Ishikawa (cell line): ENCODE data around the gene DOK7.

Experiments used
- CEBPB ChIP-seq: IDR thresholded peaks from 2 replicates; pipeline ENCODE4 v1.6.1; 2012
- CREB1 ChIP-seq: IDR thresholded peaks from 2 replicates; pipeline ENCODE4 v1.6.1; 2012; ENCODE audit warnings: low read depth
- EGR1 ChIP-seq: IDR thresholded peaks from 2 replicates; pipeline ENCODE4 v1.6.1; 2012
- EP300 ChIP-seq: IDR thresholded peaks from 2 replicates; pipeline ENCODE4 v1.6.1; 2012; ENCODE audit warnings: borderline replicate concordance
- FOXM1 ChIP-seq: IDR thresholded peaks from 2 replicates; pipeline ENCODE4 v1.6.1; 2012; ENCODE audit warnings: low read depth, borderline replicate concordance
- NFIC ChIP-seq: IDR thresholded peaks from 2 replicates; pipeline ENCODE4 v1.6.1; 2012
- RAD21 ChIP-seq: IDR thresholded peaks from 2 replicates; pipeline ENCODE4 v1.6.1; 2012; ENCODE audit warnings: low read depth
- REST ChIP-seq: IDR thresholded peaks from 2 replicates; pipeline ENCODE4 v1.6.1; 2012; ENCODE audit warnings: low read depth, mild to moderate bottlenecking
- TAF1 ChIP-seq: IDR thresholded peaks from 2 replicates; pipeline ENCODE4 v1.6.1; 2012; ENCODE audit warnings: low read depth, mild to moderate bottlenecking
- TCF12 ChIP-seq: IDR thresholded peaks from 2 replicates; pipeline ENCODE4 v1.6.1; 2012; ENCODE audit warnings: low read depth
- TEAD4 ChIP-seq: IDR thresholded peaks from 2 replicates; pipeline ENCODE4 v1.6.1; 2012
- USF1 ChIP-seq: IDR thresholded peaks from 2 replicates; pipeline ENCODE4 v1.6.1; 2012
- YY1 ChIP-seq: IDR thresholded peaks from 2 replicates; pipeline ENCODE4 v1.6.1; 2012; ENCODE audit warnings: low read depth
- ZBTB7A ChIP-seq: IDR thresholded peaks from 2 replicates; pipeline ENCODE4 v1.6.1; 2012; ENCODE audit warnings: low read depth
- TF ChIP-seq, protein P1 (sequence below): IDR thresholded peaks from 2 replicates; pipeline ENCODE4 v1.6.1; 2012

Gene DOK7

DNA sequence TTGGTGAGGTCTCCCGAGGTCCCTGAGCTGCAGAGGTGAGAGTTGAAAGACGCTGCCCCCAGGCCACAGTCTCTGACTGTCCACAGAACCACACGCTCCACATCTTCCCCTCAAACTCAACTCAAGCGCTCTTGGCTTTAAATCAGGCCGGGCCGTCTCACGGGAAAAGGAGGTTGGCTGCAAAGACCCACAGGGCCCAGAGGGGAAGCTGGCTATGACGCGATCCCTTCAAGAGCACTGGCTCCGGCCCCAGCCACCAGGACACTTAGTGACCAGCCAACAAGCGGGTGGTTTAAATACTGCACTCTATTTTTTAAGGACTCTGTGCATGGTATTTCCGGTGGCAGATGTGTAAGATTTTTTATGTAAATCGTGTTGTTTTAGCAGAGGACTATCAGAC, 49.2 kb downstream of the DOK7 start:
- TF ChIP-seq TCF12, result no peak
- no peak for TF ChIP-seq EP300
- no peak for TF ChIP-seq RAD21
- TF ChIP-seq REST, result no peak
- no peak for TF ChIP-seq YY1
- no peak for TF ChIP-seq CEBPB
- TF ChIP-seq ZBTB7A, result no peak
- no peak for TF ChIP-seq CREB1
- TF ChIP-seq FOXM1, result no peak
- no peak for TF ChIP-seq TAF1

DNA sequence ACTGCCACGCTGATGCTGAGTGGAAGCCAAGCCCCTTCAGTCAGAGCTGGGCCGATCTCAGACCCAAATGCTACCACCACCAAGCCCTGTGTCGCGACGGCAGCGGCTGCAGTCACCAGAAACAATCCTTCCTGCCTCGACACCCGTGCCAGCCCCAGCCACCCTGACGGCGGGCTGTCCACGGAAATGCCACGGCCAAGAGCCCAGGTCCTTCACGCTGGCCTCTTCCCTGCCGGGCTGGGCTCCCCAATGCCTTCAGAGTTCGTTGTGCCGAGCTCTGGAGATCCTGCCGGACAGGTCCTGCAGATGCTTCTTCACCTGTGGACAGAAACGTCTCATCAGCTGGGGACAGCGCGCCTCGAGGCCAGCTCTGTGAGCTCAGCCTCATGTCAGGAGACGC, 49.6 kb downstream of the DOK7 start:
- TF ChIP-seq TAF1 (no peak), CREB1 (no peak), EP300 (no peak), REST (no peak)

- no peak for TF ChIP-seq USF1
- TF ChIP-seq EP300, result no peak
- no peak for TF ChIP-seq CREB1
- no peak for TF ChIP-seq CEBPB
- no peak for TF ChIP-seq TAF1
- no peak for TF ChIP-seq EGR1
- TF ChIP-seq NFIC, result no peak
- TF ChIP-seq REST, result no peak
- TF ChIP-seq RAD21, result no peak
- TF ChIP-seq YY1, result no peak
These were observed 50.7 kb downstream of the DOK7 start for GRCh38 chr4:3513807-3514206.

GRCh38 chr4:3514221-3514780, 51.2 kb downstream of the DOK7 start:
- no peak for TF ChIP-seq TCF12
- no peak for TF ChIP-seq CREB1
- TF ChIP-seq TAF1, result no peak
- TF ChIP-seq EGR1, result no peak

GRCh38 chr4:3514806-3515501, 51.8 kb downstream of the DOK7 start:
- TF ChIP-seq NFIC, result no peak
- no peak for TF ChIP-seq EGR1
- no peak for TF ChIP-seq FOXM1
- TF ChIP-seq RAD21, result peak; percentile 29; the same call in 1 of the 2 replicates
- no peak for TF ChIP-seq TCF12
- TF ChIP-seq TAF1, result no peak
- no peak for TF ChIP-seq TEAD4
- no peak for TF ChIP-seq EP300

GRCh38 chr4:3515646-3516045, 52.5 kb downstream of the DOK7 start:
- no peak for TF ChIP-seq USF1
- TF ChIP-seq, protein P1, sequence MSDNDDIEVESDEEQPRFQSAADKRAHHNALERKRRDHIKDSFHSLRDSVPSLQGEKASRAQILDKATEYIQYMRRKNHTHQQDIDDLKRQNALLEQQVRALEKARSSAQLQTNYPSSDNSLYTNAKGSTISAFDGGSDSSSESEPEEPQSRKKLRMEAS, result no peak
- no peak for TF ChIP-seq TAF1
- no peak for TF ChIP-seq TCF12
- no peak for TF ChIP-seq EP300
- TF ChIP-seq FOXM1, result no peak
- no peak for TF ChIP-seq TEAD4
